Measurements from ENCODE around the gene ADAM29.
"Not testable (repeated sequence)": the region's sequence is repeated elsewhere in the genome, so short reads cannot be mapped to it uniquely, and the experiment has no call there.

The ADAM29 gene

DNA sequence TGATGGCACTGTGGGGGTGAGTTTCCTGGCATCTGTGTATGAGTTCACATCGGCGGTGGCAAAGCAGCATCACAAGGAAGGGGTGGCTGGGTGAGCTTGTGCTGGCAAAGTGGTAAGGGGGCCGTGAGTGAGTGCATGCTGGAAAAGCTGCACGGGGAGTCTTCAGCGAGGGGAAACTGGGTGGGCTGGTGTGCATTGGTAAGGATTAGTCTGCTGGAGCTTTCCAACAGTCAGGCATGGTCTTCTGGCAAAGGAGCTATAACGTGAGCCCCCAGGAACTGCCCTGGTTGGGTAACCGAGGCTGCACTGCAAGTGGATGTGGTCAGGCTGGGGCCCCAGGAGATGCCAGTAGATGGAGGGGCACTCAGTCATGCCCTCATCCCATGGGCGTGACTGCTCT is 30.7 kb downstream of the ADAM29 start:
- no peak for DNase-seq (ENCODE audit: low read depth)

- no peak for DNase-seq (ENCODE audit: low read depth)
Measured at GRCh38 chr4:174972911-174973310, 54.8 kb downstream of the ADAM29 start.

DNA sequence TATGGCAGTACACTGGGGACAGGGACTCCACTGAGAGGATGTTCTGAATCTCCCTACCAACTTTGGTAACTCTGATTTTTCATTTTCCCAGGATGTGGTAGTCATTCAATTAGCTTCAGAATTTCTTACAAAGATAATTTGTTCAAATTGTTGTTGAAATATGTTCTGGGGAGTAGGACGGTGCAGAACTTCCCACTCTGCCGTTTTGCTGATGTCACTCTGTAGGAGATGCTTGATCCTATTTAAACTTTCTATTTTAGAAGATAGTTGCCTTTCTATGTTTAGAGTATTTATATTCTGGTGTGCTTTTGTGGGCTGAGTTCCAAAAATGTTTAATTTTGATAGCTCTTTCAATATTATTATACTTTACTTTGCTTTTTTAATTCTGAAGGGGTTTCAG is 55.2 kb downstream of the ADAM29 start:
- no peak for DNase-seq (ENCODE audit: low read depth)

GRCh38 chr4:174983128-174983750 is 65.1 kb downstream of the ADAM29 start:
- no peak for DNase-seq (ENCODE audit: low read depth)

GRCh38 chr4:174983870-174984269 is 65.7 kb downstream of the ADAM29 start:
- DNase-seq (ENCODE audit: low read depth), result not testable (repeated sequence)

- no peak for DNase-seq (ENCODE audit: low read depth)
Measured at GRCh38 chr4:174989791-174990190, 71.6 kb downstream of the ADAM29 start.

DNA sequence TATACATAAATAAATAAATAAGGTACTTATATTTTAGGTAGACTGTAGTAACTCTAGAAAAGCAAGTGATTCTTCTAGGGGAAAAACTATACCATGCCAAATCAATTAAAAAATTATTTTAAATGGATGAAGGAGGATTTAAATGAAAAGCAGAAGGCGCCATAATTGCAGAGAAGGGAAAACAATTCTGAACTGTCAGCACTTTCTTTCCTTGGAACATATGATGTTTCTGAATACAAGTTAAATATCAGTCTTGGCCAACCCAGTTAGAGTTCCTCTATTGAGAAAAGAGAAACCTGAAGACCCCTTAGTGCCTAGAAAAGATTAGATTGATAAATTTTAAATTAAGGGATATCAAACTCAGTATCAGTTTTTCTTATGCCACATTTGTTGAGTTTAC is 75.8 kb downstream of the ADAM29 start:
- DNase-seq (ENCODE audit: low read depth), result no peak

GRCh38 chr4:174996079-174996478 is 77.9 kb downstream of the ADAM29 start:
- no peak for DNase-seq (ENCODE audit: low read depth)

DNA sequence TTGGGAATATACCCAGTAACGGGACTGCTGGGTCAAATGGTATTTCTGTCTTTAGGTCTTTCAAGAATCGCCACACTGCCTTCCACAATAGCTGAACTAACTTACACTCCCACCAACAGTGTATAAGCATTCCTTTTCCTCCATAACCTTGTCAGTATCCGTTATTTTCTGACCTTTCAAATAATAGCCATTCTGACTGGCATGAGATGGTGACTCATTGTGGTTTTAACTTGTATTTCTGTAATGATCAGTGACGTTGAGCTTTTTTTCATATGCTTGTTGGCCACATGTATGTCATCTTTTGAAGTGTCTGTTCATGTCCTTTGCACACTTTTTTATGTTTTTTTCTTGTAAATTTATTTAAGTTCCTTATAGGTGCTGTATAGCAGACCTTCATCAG is 81.2 kb downstream of the ADAM29 start:
- DNase-seq (ENCODE audit: low read depth), result no peak

GRCh38 chr4:175017751-175018150 is 99.6 kb downstream of the ADAM29 start:
- no peak for DNase-seq (ENCODE audit: low read depth)

- not testable (repeated sequence) for DNase-seq (ENCODE audit: low read depth)
Measured at GRCh38 chr4:175019447-175019846, 101.3 kb downstream of the ADAM29 start.
